ENCODE results near the gene ZNF507. TPM values are rescaled to one million over a fixed set of nuclear protein-coding genes. Genes with fewer than 3 reads are reported as not detected.

The ZNF507 gene
- total RNA-seq, 1 donor from 2014 or later = 38.6 TPM

DNA sequence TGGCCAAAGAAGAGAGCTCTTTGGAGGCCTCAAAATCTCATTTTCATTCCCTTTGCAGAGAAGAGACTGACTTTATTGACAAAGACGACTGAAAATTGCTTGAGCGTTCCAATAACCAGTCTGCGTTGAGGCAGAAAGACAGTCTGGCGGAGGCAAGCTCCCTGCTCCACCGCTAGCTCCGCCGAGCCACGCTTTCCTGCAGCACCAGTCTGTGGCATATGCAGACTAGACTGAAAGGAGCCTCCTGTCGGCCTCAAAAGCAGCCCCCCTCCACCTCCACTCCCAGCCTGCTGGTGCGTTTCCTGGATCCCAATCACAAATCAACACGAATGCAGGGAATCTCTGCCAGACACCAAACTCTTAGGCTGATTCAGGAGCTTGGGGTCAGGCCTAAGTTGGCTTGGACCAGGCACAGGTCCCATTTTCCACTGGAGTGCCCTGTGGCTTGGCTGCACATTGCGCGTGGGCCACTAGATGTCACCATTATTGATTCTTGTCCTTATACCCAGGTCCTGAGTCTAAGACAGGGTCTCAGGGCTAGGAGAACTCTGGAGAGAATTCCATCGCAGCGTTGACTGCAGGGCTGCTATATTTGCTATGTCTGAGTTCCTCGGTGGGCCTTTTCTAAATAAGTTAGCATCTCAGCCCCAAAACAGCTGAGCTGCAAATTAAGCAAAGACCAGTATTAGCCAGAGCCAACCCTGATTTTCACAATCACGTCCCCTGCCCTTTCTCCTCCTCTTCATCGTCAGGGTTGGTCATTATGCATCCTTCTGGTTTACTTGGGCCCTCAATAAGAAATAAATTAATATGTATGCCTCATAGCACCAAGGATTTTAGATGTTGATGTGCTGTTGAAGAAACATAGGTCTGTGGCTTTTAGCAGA, 5.2 kb upstream of the ZNF507 start:
- ChIA-PET CTCF (interaction anchor here (1.0 to 1.6 kb wide), 4 partner anchors 10 to 65 kb away, joined by 3 to 6 read pairs (median 4); partner anchors contain the start of gene DPY19L3), POLR2A (no interaction called here)
- Mint-ChIP-seq H3K27me3 (no peaks in the 10 kb centered on the region), H3K27ac (no peak overlapping the region), H3K9me3 (no peaks in the 10 kb centered on the region), H3K4me3 (no peak overlapping the region), H3K36me3 (ENCODE audit: low read depth) (no peaks in the 10 kb centered on the region), H3K4me1 (no peaks in the 10 kb centered on the region)
- no peak for TF ChIP-seq CTCF (IDR thresholded peaks at IDR 0.05)
- peak; percentile 23 for DNase-seq
- peak; percentile 90 for ATAC-seq (ENCODE audit: low read depth)
- intact Hi-C loops (cut with micrococcal nuclease) = loop anchor here (1.0 to 2.0 kb wide), 3 partner anchors 17 to 230 kb away; no protein-coding TSS in a partner anchor

- no peak overlapping the region for H3K4me3 Mint-ChIP-seq
- POLR2A ChIA-PET = no interaction called here
These were observed 2.7 kb upstream of the ZNF507 start for GRCh38 chr19:32342695-32343094.

GRCh38 chr19:32343550-32344262, 1.7 kb upstream of the ZNF507 start:
- intact Hi-C loops (cut with micrococcal nuclease) = no loop called here
- CTCF ChIA-PET = no interaction called here
- DNase-seq (no peak), ATAC-seq (ENCODE audit: low read depth) (no peak)
- Mint-ChIP-seq H3K4me3 (peak overlapping the region; percentile 38), H3K9me3 (no peaks in the 10 kb centered on the region), H3K27ac (peak overlapping the region; percentile 46), H3K36me3 (ENCODE audit: low read depth) (peaks cover 24% of the 10 kb centered on the region), H3K27me3 (no peaks in the 10 kb centered on the region), H3K4me1 (peaks cover 19% of the 10 kb centered on the region)
- no peak for TF ChIP-seq CTCF (IDR thresholded peaks at IDR 0.05)
- POLR2A ChIA-PET = no interaction called here

More at GRCh38 chr19:32342695-32343094, 2.7 kb upstream of the ZNF507 start:
- ATAC-seq (ENCODE audit: low read depth) (no peak), DNase-seq (no peak)
- peaks cover 17% of the 10 kb centered on the region for H3K4me1 Mint-ChIP-seq
- H3K36me3 Mint-ChIP-seq (ENCODE audit: low read depth) = peaks cover 15% of the 10 kb centered on the region
- intact Hi-C loops (cut with micrococcal nuclease) = no loop called here
- no peaks in the 10 kb centered on the region for H3K9me3 Mint-ChIP-seq
- H3K27ac Mint-ChIP-seq = no peak overlapping the region
- CTCF ChIA-PET = no interaction called here
- H3K27me3 Mint-ChIP-seq = no peaks in the 10 kb centered on the region
- TF ChIP-seq CTCF (IDR thresholded peaks at IDR 0.05) = no peak

GRCh38 chr19:32346901-32347300, 1.5 kb downstream of the ZNF507 start:
- no peak for DNase-seq
- H3K27me3 Mint-ChIP-seq = no peaks in the 10 kb centered on the region
- no peak for TF ChIP-seq CTCF (IDR thresholded peaks at IDR 0.05)
- H3K9me3 Mint-ChIP-seq = no peaks in the 10 kb centered on the region
- H3K4me3 Mint-ChIP-seq = peak overlapping the region; percentile 98
- CTCF ChIA-PET = no interaction called here
- intact Hi-C loops (cut with micrococcal nuclease) = loop anchor here (5.0 kb wide), 2 partner anchors 345 to 625 kb away; partner anchors contain the start of genes CEP89, FAAP24 and NUDT19
- ATAC-seq (ENCODE audit: low read depth) = no peak
- H3K36me3 Mint-ChIP-seq (ENCODE audit: low read depth) = peaks cover 43% of the 10 kb centered on the region
- peaks cover 49% of the 10 kb centered on the region for H3K4me1 Mint-ChIP-seq
- POLR2A ChIA-PET = interaction anchor here (0.6 to 2.7 kb wide), 3 partner anchors 55 to 154 kb away, joined by 3 to 38 read pairs (median 5); partner anchors contain the start of gene DPY19L3
- no peak overlapping the region for H3K27ac Mint-ChIP-seq
